H1 (cell line): ENCODE results near the gene OLFM2. TPM values are rescaled to one million over a fixed set of nuclear protein-coding genes. Genes with fewer than 3 reads are reported as not detected.

Experiments used
- CTCF ChIA-PET: fragments of 300-600 bp; sonication (Branson Sonifier 250); formaldehyde crosslinking; loops from one replicate; lab custom pipeline; 2021; ENCODE audit not compliant: partially characterized antibody; lab: Charles Lee
- POLR2A ChIA-PET: fragments of 300-600 bp; sonication (Branson Sonifier 250); formaldehyde crosslinking; loops from one replicate; lab custom pipeline; 2021; ENCODE audit warnings: inconsistent platforms; ENCODE audit not compliant: partially characterized antibody; lab: Charles Lee
- DNase-seq, 2 experiments: peaks; one replicate each; pipeline versions ENCODE4 v3.0.0 to v3.0.0-alpha.2; 2010 to 2022; ENCODE audit warnings: low spot score in 2 of 2, low read depth in 1 of 2, mixed read lengths in 1 of 2
- FAIRE-seq: peaks from 2 replicates; lab custom pipeline; 2011; peaks lifted over from hg19 to GRCh38; lab: Jason Lieb, UNC
- H2AFZ ChIP-seq: 2 replicates; pipeline ENCODE4 v1.8.1; 2012; ENCODE audit warnings: low read length, inconsistent platforms
- H2AK5ac ChIP-seq: 2 replicates; pipeline ENCODE4 v1.6.1; 2013; ENCODE audit warnings: low read depth, low read length
- H2BK120ac ChIP-seq: replicated peaks from 2 replicates; pipeline ENCODE3; 2013; ENCODE audit warnings: low read depth, low read length, inconsistent platforms
- H2BK12ac ChIP-seq: 2 replicates; pipeline ENCODE4 v1.6.1; 2013; ENCODE audit warnings: low read depth, low read length
- H2BK15ac ChIP-seq: 2 replicates; pipeline ENCODE4 v1.6.1; 2013; ENCODE audit warnings: low read length
- H2BK20ac ChIP-seq: 2 replicates; pipeline ENCODE4 v1.6.1; 2013; ENCODE audit warnings: low read length
- H2BK5ac ChIP-seq: 2 replicates; pipeline ENCODE4 v1.6.1; 2013; ENCODE audit warnings: low read depth, low read length
- H3K14ac ChIP-seq: 2 replicates; pipeline ENCODE4 v1.6.1; 2013; ENCODE audit warnings: inconsistent platforms; ENCODE audit not compliant: insufficient read length
- H3K18ac ChIP-seq: 2 replicates; pipeline ENCODE4 v1.6.1; 2013; ENCODE audit warnings: low read length; ENCODE audit errors: extremely low read depth
- H3K23ac ChIP-seq: 2 replicates; pipeline ENCODE4 v1.6.1; 2013; ENCODE audit warnings: inconsistent platforms; ENCODE audit not compliant: insufficient read length
- H3K23me2 ChIP-seq: 2 replicates; pipeline ENCODE4 v1.6.1; 2013; ENCODE audit warnings: low read depth, low read length
- H3K27ac ChIP-seq: 2 replicates; pipeline ENCODE4 v1.6.1; 2011; ENCODE audit warnings: low read depth, low read length, inconsistent platforms
- H3K27me3 ChIP-seq, 4 experiments: replicated peaks in 1 of 4; 1 replicate in 1 of 4; 2 replicates in 3 of 4; pipeline versions ENCODE4 v1.6.1 to v1.8.1; 2011 to 2013; ENCODE audit warnings: low read length in 3 of 4, mild to moderate bottlenecking in 3 of 4, inconsistent platforms in 2 of 4, mixed read lengths in 2 of 4, moderate library complexity in 1 of 4; ENCODE audit not compliant: control insufficient read depth in 3 of 4, insufficient read depth in 3 of 4; ENCODE audit errors: extremely low read depth in 1 of 4
- H3K36me3 ChIP-seq, 4 experiments: 2 replicates each; pipeline versions ENCODE4 v1.6.1 to v1.8.1; 2011 to 2013; ENCODE audit warnings: mild to moderate bottlenecking in 4 of 4, low read length in 3 of 4, moderate library complexity in 2 of 4, control low read depth in 1 of 4, inconsistent platforms in 1 of 4; ENCODE audit not compliant: insufficient read depth in 4 of 4, control insufficient read depth in 2 of 4
- H3K4ac ChIP-seq: replicated peaks from 2 replicates; pipeline ENCODE3; 2013; ENCODE audit warnings: low read length, low read depth, mixed read lengths, inconsistent platforms; ENCODE audit not compliant: insufficient read length
- H3K4me1 ChIP-seq, 4 experiments: replicated peaks in 1 of 4; 1 replicate in 1 of 4; 2 replicates in 3 of 4; pipeline versions ENCODE4 v1.6.1 to v1.8.1; 2011 to 2013; ENCODE audit warnings: low read length in 3 of 4, inconsistent platforms in 2 of 4, mixed read lengths in 1 of 4; ENCODE audit not compliant: insufficient read depth in 4 of 4, control insufficient read depth in 3 of 4
- H3K4me2 ChIP-seq, 2 experiments: 2 replicates each; pipeline versions ENCODE4 v1.6.1 to v1.8.1; 2011 to 2013; ENCODE audit warnings: low read depth in 2 of 2, low read length in 2 of 2, control low read depth in 1 of 2, inconsistent platforms in 1 of 2, mild to moderate bottlenecking in 1 of 2; ENCODE audit not compliant: insufficient read depth in 1 of 2
- H3K4me3 ChIP-seq, 4 experiments: fragments of 200-600, 300-600 bp in 1 of 4; sonication (generic), shearing (Covaris generic), sonication (Bioruptor Twin) in 1 of 4; 2 replicates each; pipeline versions ENCODE4 v1.5.1 to v1.8.1; 2011 to 2016; ENCODE audit warnings: low read length in 4 of 4, low read depth in 3 of 4, control low read depth in 2 of 4, inconsistent platforms in 2 of 4, mild to moderate bottlenecking in 2 of 4, mixed read lengths in 1 of 4, moderate library complexity in 1 of 4; ENCODE audit not compliant: insufficient read depth in 2 of 4; ENCODE audit errors: extremely low read depth in 1 of 4
- H3K56ac ChIP-seq: replicated peaks from 2 replicates; pipeline ENCODE3; 2013; ENCODE audit warnings: low read depth, mild to moderate bottlenecking, mixed read lengths, low read length, inconsistent platforms; ENCODE audit not compliant: insufficient read length
- H3K79me1 ChIP-seq: 2 replicates; pipeline ENCODE4 v1.6.1; 2013; ENCODE audit warnings: low read depth, low read length, control low read depth
- H3K79me2 ChIP-seq, 2 experiments: 2 replicates each; pipeline versions ENCODE4 v1.6.1 to v1.8.1; 2012 to 2013; ENCODE audit warnings: low read length in 2 of 2, mild to moderate bottlenecking in 2 of 2, inconsistent platforms in 1 of 2; ENCODE audit not compliant: insufficient read depth in 2 of 2, control insufficient read depth in 1 of 2
- H3K9ac ChIP-seq, 4 experiments: replicated peaks in 1 of 4; 1 replicate in 1 of 4; 2 replicates in 3 of 4; pipeline versions ENCODE4 v1.6.1 to v1.8.1; 2011 to 2013; ENCODE audit warnings: low read depth in 3 of 4, low read length in 3 of 4, control low read depth in 2 of 4, mild to moderate bottlenecking in 2 of 4, moderate library complexity in 2 of 4, inconsistent platforms in 1 of 4; ENCODE audit errors: extremely low read depth in 1 of 4
- H3K9me3 ChIP-seq, 2 experiments: 2 replicates each; pipeline versions ENCODE4 v1.6.1 to v1.8.1; 2012 to 2013; ENCODE audit warnings: mild to moderate bottlenecking in 2 of 2, moderate library complexity in 2 of 2, control low read depth in 1 of 2, inconsistent platforms in 1 of 2, low read depth in 1 of 2, low read length in 1 of 2, mixed read lengths in 1 of 2; ENCODE audit not compliant: insufficient read depth in 2 of 2
- H4K20me1 ChIP-seq, 2 experiments: replicated peaks in 1 of 2; 2 replicates each; pipeline versions ENCODE3 to v1.8.1; 2011 to 2013; ENCODE audit warnings: inconsistent platforms in 2 of 2, low read length in 2 of 2, mild to moderate bottlenecking in 1 of 2; ENCODE audit not compliant: insufficient read depth in 2 of 2, control insufficient read depth in 1 of 2
- H4K5ac ChIP-seq: 2 replicates; pipeline ENCODE4 v1.6.1; 2013; ENCODE audit warnings: low read length, low read depth, mixed read lengths, inconsistent platforms; ENCODE audit not compliant: insufficient read length
- H4K8ac ChIP-seq: 2 replicates; pipeline ENCODE4 v1.8.0; 2013; ENCODE audit warnings: mild to moderate bottlenecking, moderate library complexity, low read length, inconsistent platforms; ENCODE audit not compliant: insufficient read depth; ENCODE audit errors: extremely low read depth
- H4K91ac ChIP-seq: replicated peaks from 2 replicates; pipeline ENCODE3; 2013; ENCODE audit warnings: low read length, mixed read lengths, inconsistent platforms; ENCODE audit not compliant: insufficient read length
- ATF3 ChIP-seq: IDR thresholded peaks from 2 replicates; pipeline ENCODE4 v1.6.1; 2011; ENCODE audit warnings: low read depth, mild to moderate bottlenecking, low read length; ENCODE audit not compliant: insufficient read depth
- BACH1 ChIP-seq: IDR thresholded peaks from 2 replicates; pipeline ENCODE4 v1.6.1; 2012; ENCODE audit warnings: low read length, improper control_type of control experiment
- CREB1 ChIP-seq: IDR thresholded peaks from 2 replicates; pipeline ENCODE4 v1.6.1; 2012; ENCODE audit warnings: inconsistent platforms
- JUN ChIP-seq: IDR thresholded peaks from 2 replicates; pipeline ENCODE4 v1.6.1; 2011; ENCODE audit warnings: low read depth, mild to moderate bottlenecking, improper control_type of control experiment, low read length
- MAFK ChIP-seq: IDR thresholded peaks from 2 replicates; pipeline ENCODE4 v1.6.1; 2012; ENCODE audit warnings: low read depth, mild to moderate bottlenecking, improper control_type of control experiment, low read length
- NRF1 ChIP-seq: IDR thresholded peaks from 2 replicates; pipeline ENCODE4 v1.6.1; 2011; ENCODE audit warnings: mild to moderate bottlenecking, low read depth, low read length, improper control_type of control experiment
- POLR2A ChIP-seq, 2 experiments: IDR thresholded peaks; 1 replicate in 1 of 2; 2 replicates in 1 of 2; pipeline ENCODE4 v1.6.1; 2011; ENCODE audit warnings: low read depth in 2 of 2, low read length in 2 of 2, mild to moderate bottlenecking in 2 of 2; ENCODE audit errors: control extremely low read depth in 1 of 2
- RAD21 ChIP-seq, 2 experiments: IDR thresholded peaks in 1 of 2; conservative IDR thresholded peaks in 1 of 2; 2 replicates each; pipeline ENCODE4 v1.6.1; 2011; ENCODE audit warnings: low read depth in 2 of 2, low read length in 2 of 2, improper control_type of control experiment in 1 of 2, inconsistent platforms in 1 of 2, mild to moderate bottlenecking in 1 of 2, moderate library complexity in 1 of 2
- RBBP5 ChIP-seq: IDR thresholded peaks from 2 replicates; pipeline ENCODE4 v1.7.1; 2012; ENCODE audit warnings: low read depth, mild to moderate bottlenecking, inconsistent platforms, low read length, moderate library complexity, borderline replicate concordance
- RFX5 ChIP-seq: IDR thresholded peaks from 2 replicates; pipeline ENCODE4 v1.6.1; 2011; ENCODE audit warnings: low read depth, low read length, improper control_type of control experiment, borderline replicate concordance
- SIRT6 ChIP-seq: IDR thresholded peaks from one replicate; pipeline ENCODE4 v1.7.1; 2012; ENCODE audit warnings: low read length, inconsistent platforms
- SRF ChIP-seq: IDR thresholded peaks from 2 replicates; pipeline ENCODE4 v1.6.1; 2011; ENCODE audit warnings: mild to moderate bottlenecking, low read depth, low read length, moderate library complexity
- TAF1 ChIP-seq: IDR thresholded peaks from 2 replicates; pipeline ENCODE4 v1.6.1; 2011; ENCODE audit warnings: mild to moderate bottlenecking, low read depth, low read length
- WGBS, 2 experiments: shearing (Covaris generic) in 1 of 2; methylation state at CpG; one replicate each; pipeline versions ENCODE4 v1.1.6 to v1.1.7; 2013 to 2015; ENCODE audit warnings: low lambda C conversion rate in 2 of 2, mixed read lengths in 2 of 2, inconsistent platforms in 1 of 2, low coverage in 1 of 2, missing lambda C conversion rate in 1 of 2; ENCODE audit not compliant: insufficient replicate concordance in 2 of 2, insufficient coverage in 1 of 2, insufficient read length in 1 of 2; ENCODE audit errors: extremely low coverage in 1 of 2, missing lambda C conversion rate in 1 of 2; 5-methylcytosine and 5-hydroxymethylcytosine counted together
- polyA plus RNA-seq, 7 experiments: library from polyadenylated mRNA; depleted of rRNA in 3 of 7; stranded (reverse) in 5 of 7; unstranded in 2 of 7; fragments of >200 nt in 5 of 7; fragments of 200-250 nt in 2 of 7; gene quantifications; 1 replicate in 5 of 7; 2 replicates in 1 of 7; 4 replicates in 1 of 7; pipeline versions ENCODE4 v1.2.1 to v1.2.3, GENCODE V29; 2011 to 2013; ENCODE audit warnings: missing spikeins in 2 of 7, mixed read lengths in 2 of 7
- total RNA-seq: library from RNA; stranded (reverse); fragmentation: NEBNext Ultra II Directional; extraction: Animal tissue kit (Norgen Biotek cat#: 25700); gene quantifications from 2 replicates; pipeline ENCODE4 v1.2.1, GENCODE V29; 2021

The OLFM2 gene
- total and polyA plus RNA-seq, 2 of the 8 experiments (the other 6 are each of a cell fraction or from before 2014, with no cell fraction given): 68.2 to 151 TPM

GRCh38 chr19:9871626-9872338, 64.5 kb downstream of the OLFM2 start:
- WGBS, 2 experiments: 85% methylated on average over 16 of the region's 16 CpGs; no CpG with 5 or more reads in 1 of the 2 experiments
- H2AK5ac ChIP-seq: no peak overlapping the region
- H2BK5ac ChIP-seq: no peak overlapping the region
- FAIRE-seq: no peak
- no peak overlapping the region for H3K23ac ChIP-seq
- H3K4me3 ChIP-seq: no peak overlapping the region
- no peak overlapping the region for H4K91ac ChIP-seq
- ChIA-PET CTCF (interaction anchor here (0.5 to 1.8 kb wide), 3 partner anchors 13 to 817 kb away, joined by 3 to 5 read pairs (median 3); no protein-coding TSS in a partner anchor), POLR2A (interaction anchor here (0.8 to 2.3 kb wide), 9 partner anchors 8 to 128 kb away, joined by 3 to 6 read pairs (median 4); no protein-coding TSS in a partner anchor)
- H3K4ac ChIP-seq: no peak overlapping the region
- H2BK12ac ChIP-seq: 0 out of 2 replicates have a peak overlapping the region, but pooled peaks have one; percentile 7
- H4K8ac ChIP-seq: peak overlapping the region; percentile 3; the same call in 1 of the 2 replicates
- no peaks in the 10 kb centered on the region; a peak in 1 of 7 replicates for H3K4me1 ChIP-seq
- H3K14ac ChIP-seq: no peak overlapping the region
- H3K56ac ChIP-seq: no peak overlapping the region
- peak overlapping the region in 1 of 4 experiments; percentile 10; a peak in 1 of 7 replicates for H3K9ac ChIP-seq
- H3K79me1 ChIP-seq: no peaks in the 10 kb centered on the region; the same call in 1 of the 2 replicates
- H2AFZ ChIP-seq: no peak overlapping the region
- no peak overlapping the region for H2BK20ac ChIP-seq
- no peak overlapping the region for H2BK15ac ChIP-seq
- no peak overlapping the region for H3K4me2 ChIP-seq
- peaks cover 2% of the 10 kb centered on the region; the same call in 1 of the 2 replicates for H3K23me2 ChIP-seq
- H3K36me3 ChIP-seq: no peaks in the 10 kb centered on the region; a peak in 1 of 8 replicates
- no peak overlapping the region for H3K18ac ChIP-seq
- H2BK120ac ChIP-seq: no peak overlapping the region
- no peaks in the 10 kb centered on the region for H3K79me2 ChIP-seq
- no peak overlapping the region for H4K5ac ChIP-seq
- no peaks in the 10 kb centered on the region for H3K9me3 ChIP-seq
- H4K20me1 ChIP-seq: peaks cover 0 to 3% of the 10 kb centered on the region in 2 experiments
- no peak for DNase-seq
- no peak overlapping the region for H3K27ac ChIP-seq
- no peaks in the 10 kb centered on the region for H3K27me3 ChIP-seq
- TF ChIP-seq ATF3 (no peak), CREB1 (no peak), POLR2A (IDR thresholded peaks at IDR 0.05; ENCODE audit: control extremely low read depth in 1 of 2, low read depth in 2 of 2, low read length in 2 of 2) (no peak), SIRT6 (no peak), TAF1 (no peak), JUN (no peak), BACH1 (no peak), RAD21 (IDR thresholded peaks at IDR 0.05 in 1 of 2, conservative IDR thresholded peaks at IDR 0.05 in 1 of 2; ENCODE audit: low read depth in 2 of 2, low read length in 2 of 2) (no peak), MAFK (no peak), NRF1 (no peak), RBBP5 (no peak), SRF (no peak), RFX5 (no peak)
